Psoas muscle (tissue), 8 donors: Measurements from ENCODE around the gene OSBPL3. TPM values are rescaled to one million over a fixed set of nuclear protein-coding genes. Genes with fewer than 3 reads are reported as not detected.
"Not testable (repeated sequence)": the region's sequence is repeated elsewhere in the genome, so short reads cannot be mapped to it uniquely, and the experiment has no call there.

ENCODE experiments used
- ATAC-seq, 4 donors: fragments of 200-7000 bp; cut with Tn5 transposase; one replicate each; pipeline ENCODE4 v1.9.1; 2020; ENCODE audit warnings: moderate library complexity in 3 of 4, mild to moderate bottlenecking in 2 of 4
- DNase-seq, 2 donors: peaks; one replicate each; pipeline ENCODE4 v3.0.0-alpha.2; 2020
- H3K27ac ChIP-seq: fragments of 200-600 bp; one replicate; pipeline ENCODE4 v1.8.0; 2022
- H3K27me3 ChIP-seq, 3 donors: fragments of 200-600 bp in 1 of 3; one replicate each; pipeline versions ENCODE4 v1.6.1 to v1.8.0; 2013 to 2022; ENCODE audit warnings: low read length in 2 of 3, mild to moderate bottlenecking in 2 of 3, moderate library complexity in 1 of 3; ENCODE audit not compliant: insufficient read depth in 3 of 3
- H3K36me3 ChIP-seq, 2 donors: fragments of 200-600 bp in 1 of 2; one replicate each; pipeline versions ENCODE4 v1.6.1 to v1.8.0; 2013 to 2022; ENCODE audit warnings: low read depth in 1 of 2, mild to moderate bottlenecking in 1 of 2, moderate library complexity in 1 of 2; ENCODE audit not compliant: insufficient read depth in 1 of 2
- H3K4me1 ChIP-seq: fragments of 200-600 bp; one replicate; pipeline ENCODE4 v1.8.0; 2022
- H3K4me3 ChIP-seq: fragments of 200-600 bp; one replicate; pipeline ENCODE4 v1.8.0; 2022; ENCODE audit warnings: mild to moderate bottlenecking
- H3K9me3 ChIP-seq: fragments of 200-600 bp; one replicate; pipeline ENCODE4 v1.8.0; 2022
- CTCF ChIP-seq: fragments of 200-600 bp; IDR thresholded peaks from one replicate; pipeline ENCODE4 v1.8.0; 2022; ENCODE audit warnings: antibody characterized with exemption
- WGBS, 3 donors: extraction: QIAGEN DNeasy Blood & Tissue Kit; methylation state at CpG; one replicate each; pipeline versions ENCODE4 v1.1.6 to v1.1.7; 2013; 5-methylcytosine and 5-hydroxymethylcytosine counted together
- intact Hi-C, 2 donors: fragments of 100-400 bp; cut with DNase I; formaldehyde crosslinking; loops; one replicate each; pipeline versions ENCODE4 v1.11.0 to v1.14.2; 2022
- polyA plus RNA-seq, 3 donors: library from polyadenylated mRNA; stranded (reverse); fragments of 200-250 nt; gene quantifications; one replicate each; pipeline ENCODE4 v1.2.3, GENCODE V29; 2013
- total RNA-seq, 4 donors: library from RNA; stranded (reverse); fragmentation: NEBNext Ultra II Directional in 2 of 4; extraction: Animal tissue kit (Norgen Biotek cat#: 25700) in 2 of 4; gene quantifications; one replicate each; pipeline versions ENCODE4 v1.2.1 to v1.2.4, GENCODE V29; 2021 to 2023
- donor health status: healthy with polysubstance abuse.
- donor health status: DM: no; HTN: no; CAD: no; lungs with moderate emphysema.
- donor health status: Bipolar disorder and iron deficiency.
- donor health status: healthy.
- donor health status: DM: yes; HTN: yes; CAD: no.
- donor health status: DM: no; HTN: no; CAD: no.
- donor health status: DM: no; HTN: no; CAD: no.
- donor health status: DM: yes; HTN: yes; CAD: no.

OSBPL3 gene
- total and polyA plus RNA-seq, 7 donors: 1.9 to 8.7 (median 4.2) TPM

- TF ChIP-seq CTCF: no peak
- DNase-seq: no peak
- no peak overlapping the region for H3K4me3 ChIP-seq
- no peak overlapping the region for H3K27ac ChIP-seq
- no peak for ATAC-seq
- no peaks in the 10 kb centered on the region for H3K9me3 ChIP-seq
- H3K36me3 ChIP-seq: no peaks in the 10 kb centered on the region
- no peaks in the 10 kb centered on the region for H3K27me3 ChIP-seq
- intact Hi-C loops: no loop called here
- no peaks in the 10 kb centered on the region for H3K4me1 ChIP-seq
Observed at GRCh38 chr7:25025218-25025671, 45.3 kb upstream of the OSBPL3 start.

GRCh38 chr7:25024066-25024465, 44.1 kb upstream of the OSBPL3 start:
- intact Hi-C loops: no loop called here
- Histone ChIP-seq H3K36me3 (no peaks in the 10 kb centered on the region), H3K4me1 (no peaks in the 10 kb centered on the region), H3K4me3 (no peak overlapping the region), H3K9me3 (no peaks in the 10 kb centered on the region), H3K27ac (no peak overlapping the region), H3K27me3 (no peaks in the 10 kb centered on the region)
- WGBS, 3 donors: 63 to 98% (median 68%) methylated on average over 2 of the region's 2 CpGs
- ATAC-seq (no peak), DNase-seq (no peak)
- no peak for TF ChIP-seq CTCF

GRCh38 chr7:25017671-25018070, 37.7 kb upstream of the OSBPL3 start:
- DNase-seq, ATAC-seq, H3K27me3 ChIP-seq, H3K4me1 ChIP-seq, H3K4me3 ChIP-seq, intact Hi-C loops, H3K9me3 ChIP-seq, H3K27ac ChIP-seq, H3K36me3 ChIP-seq: not testable (repeated sequence)
- 75 to 88% (median 87%) methylated on average over 10 to 18 of the region's 30 CpGs for WGBS, 3 donors

- Histone ChIP-seq H3K4me1 (no peaks in the 10 kb centered on the region), H3K27me3 (no peaks in the 10 kb centered on the region), H3K4me3 (no peak overlapping the region), H3K27ac (no peak overlapping the region), H3K36me3 (no peaks in the 10 kb centered on the region), H3K9me3 (no peaks in the 10 kb centered on the region)
- 47 to 61% (median 57%) methylated on average over 2 of the region's 2 CpGs for WGBS, 3 donors
- ATAC-seq (peak in 1 of 4 donors; percentile 35), DNase-seq (no peak)
- intact Hi-C loops: no loop called here
- TF ChIP-seq CTCF: no peak
Observed at GRCh38 chr7:25014756-25015155, 34.8 kb upstream of the OSBPL3 start.

- H3K4me1 ChIP-seq, ATAC-seq, H3K4me3 ChIP-seq, intact Hi-C loops, H3K36me3 ChIP-seq, H3K27ac ChIP-seq, H3K9me3 ChIP-seq, DNase-seq, H3K27me3 ChIP-seq: not testable (repeated sequence)
- WGBS, 3 donors: 88 to 90% (median 90%) methylated on average over 3 of the region's 3 CpGs
Observed at GRCh38 chr7:25012710-25013109, 32.7 kb upstream of the OSBPL3 start.

GRCh38 chr7:25012254-25012653, 32.3 kb upstream of the OSBPL3 start:
- intact Hi-C loops: no loop called here
- H3K4me1 ChIP-seq: no peaks in the 10 kb centered on the region
- no peak overlapping the region for H3K4me3 ChIP-seq
- DNase-seq: no peak
- TF ChIP-seq CTCF: no peak
- H3K27ac ChIP-seq: no peak overlapping the region
- no peaks in the 10 kb centered on the region for H3K27me3 ChIP-seq
- no peaks in the 10 kb centered on the region for H3K9me3 ChIP-seq
- no peak for ATAC-seq
- no peaks in the 10 kb centered on the region for H3K36me3 ChIP-seq
